Activated CD8-positive, alpha-beta T cell treated with anti-CD3 and anti-CD28 coated beads for 36 hours (primary cell): ENCODE measurements around the gene TNRC6C. TPM values are rescaled to one million over a fixed set of nuclear protein-coding genes. Genes with fewer than 3 reads are reported as not detected.

Source experiments
- ATAC-seq: fragments of 200-7000 bp; cut with Tn5 transposase; one replicate; pipeline ENCODE4 v1.10.0; 2021; ENCODE audit warnings: mild to moderate bottlenecking, moderate library complexity
- CTCF ChIA-PET: fragments of 350-600 bp; sonication (Branson Sonifier 250); formaldehyde crosslinking; loops from one replicate; lab custom pipeline; 2021; ENCODE audit warnings: antibody characterized with exemption; lab: Charles Lee
- POLR2A ChIA-PET: fragments of 350-600 bp; sonication (Branson Sonifier 250); formaldehyde crosslinking; loops from one replicate; lab custom pipeline; 2021; ENCODE audit warnings: antibody characterized with exemption; lab: Charles Lee
- DNase-seq: peaks from one replicate; pipeline ENCODE4 v3.0.0-alpha.2; 2020
- H3K27ac Mint-ChIP-seq: one replicate; pipeline ENCODE4 v1.8.0; 2021; ENCODE audit warnings: mild to moderate bottlenecking, mixed read lengths
- H3K27me3 Mint-ChIP-seq: one replicate; pipeline ENCODE4 v1.8.0; 2021; ENCODE audit warnings: mixed read lengths
- H3K36me3 Mint-ChIP-seq: one replicate; pipeline ENCODE4 v1.8.0; 2021; ENCODE audit warnings: low read depth, mixed read lengths
- H3K4me1 Mint-ChIP-seq: one replicate; pipeline ENCODE4 v1.8.0; 2021; ENCODE audit warnings: low read depth, mixed read lengths
- H3K4me3 Mint-ChIP-seq: one replicate; pipeline ENCODE4 v1.8.0; 2021; ENCODE audit warnings: mild to moderate bottlenecking, moderate library complexity, mixed read lengths
- H3K9me3 Mint-ChIP-seq: one replicate; pipeline ENCODE4 v1.8.0; 2021; ENCODE audit warnings: mixed read lengths
- CTCF ChIP-seq: fragments of 200-600 bp; IDR thresholded peaks from one replicate; pipeline ENCODE4 v1.8.0; 2022; ENCODE audit warnings: antibody characterized with exemption, mild to moderate bottlenecking
- intact Hi-C: fragments of 100-400 bp; cut with micrococcal nuclease; formaldehyde crosslinking; loops from one replicate; pipeline ENCODE4 v1.10.0; 2022
- total RNA-seq, 2 experiments: library from RNA; stranded (reverse); gene quantifications; one replicate each; pipeline ENCODE4 v1.2.3, GENCODE V29; 2021

The TNRC6C gene
- total RNA-seq, 2 experiments from 2014 or later: 26.4 to 26.6 TPM

GRCh38 chr17:78140169-78141051 lies 181.9 kb downstream of the TNRC6C start:
- no peak for TF ChIP-seq CTCF
- peaks cover 49% of the 10 kb centered on the region for H3K36me3 Mint-ChIP-seq
- intact Hi-C loops: loop anchor here (2.0 kb wide), 1 partner anchor 20 kb away; no protein-coding TSS in a partner anchor

GRCh38 chr17:78141437-78142118 lies 183.1 kb downstream of the TNRC6C start:
- Mint-ChIP-seq H3K4me1 (peaks cover 56% of the 10 kb centered on the region), H3K9me3 (no peaks in the 10 kb centered on the region), H3K36me3 (peaks cover 38% of the 10 kb centered on the region), H3K4me3 (no peak overlapping the region), H3K27ac (no peak overlapping the region), H3K27me3 (no peaks in the 10 kb centered on the region)
- ATAC-seq (no peak), DNase-seq (no peak)
- ChIA-PET CTCF (no interaction called here), POLR2A (interaction anchor here (0.6 to 19.2 kb wide), 11 partner anchors 11 to 41 kb away, joined by 3 to 335 read pairs (median 4); partner anchors contain the start of genes SYNGR2, TMC6 and TMC8)
- intact Hi-C loops: loop anchor here (2.0 kb wide), 1 partner anchor 21 kb away; no protein-coding TSS in a partner anchor
- no peak for TF ChIP-seq CTCF

More at GRCh38 chr17:78140169-78141051, 181.9 kb downstream of the TNRC6C start:
- H3K4me1 Mint-ChIP-seq: peaks cover 67% of the 10 kb centered on the region
- H3K9me3 Mint-ChIP-seq: no peaks in the 10 kb centered on the region
- ChIA-PET POLR2A (interaction anchor here (0.5 to 19.2 kb wide), 8 partner anchors 12 to 35 kb away, joined by 3 to 335 read pairs (median 4); partner anchors contain the start of genes TMC6 and TMC8), CTCF (interaction anchor here (0.6 to 2.0 kb wide), 5 partner anchors 12 to 55 kb away, joined by 3 to 11 read pairs (median 5); no protein-coding TSS in a partner anchor)
- no peaks in the 10 kb centered on the region for H3K27me3 Mint-ChIP-seq
- peak overlapping the region; percentile 28 for H3K4me3 Mint-ChIP-seq
- ATAC-seq (peak; percentile 91), DNase-seq (peak; percentile 100)
- peak overlapping the region; percentile 85 for H3K27ac Mint-ChIP-seq

- intact Hi-C loops: no loop called here
- TF ChIP-seq CTCF: no peak
- no peak for ATAC-seq
- Mint-ChIP-seq H3K27me3 (no peaks in the 10 kb centered on the region), H3K36me3 (peaks cover 31% of the 10 kb centered on the region), H3K4me3 (no peak overlapping the region), H3K27ac (no peak overlapping the region), H3K9me3 (no peaks in the 10 kb centered on the region), H3K4me1 (peaks cover 50% of the 10 kb centered on the region)
- CTCF ChIA-PET: interaction anchor here (3.3 kb wide), 1 partner anchor 34 kb away, joined by 10 read pairs; no protein-coding TSS in a partner anchor
- POLR2A ChIA-PET: interaction anchor here (0.6 to 19.2 kb wide), 10 partner anchors 10 to 41 kb away, joined by 3 to 335 read pairs (median 4); partner anchors contain the start of genes SYNGR2, TMC6 and TMC8
- peak; percentile 22 for DNase-seq
Measured at GRCh38 chr17:78142119-78142861, 183.8 kb downstream of the TNRC6C start.

GRCh38 chr17:78143214-78144146 lies 185.0 kb downstream of the TNRC6C start:
- no peaks in the 10 kb centered on the region for H3K27me3 Mint-ChIP-seq
- H3K4me1 Mint-ChIP-seq: peaks cover 47% of the 10 kb centered on the region
- no peak overlapping the region for H3K27ac Mint-ChIP-seq
- DNase-seq (peak; percentile 20), ATAC-seq (no peak)
- no peak for TF ChIP-seq CTCF
- H3K4me3 Mint-ChIP-seq: no peak overlapping the region
- ChIA-PET CTCF (interaction anchor here (3.3 kb wide), 1 partner anchor 33 kb away, joined by 10 read pairs; no protein-coding TSS in a partner anchor), POLR2A (interaction anchor here (0.8 to 19.2 kb wide), 6 partner anchors 9 to 33 kb away, joined by 3 to 335 read pairs (median 8); partner anchors contain the start of genes SYNGR2, TMC6 and TMC8)
- intact Hi-C loops: no loop called here
- no peaks in the 10 kb centered on the region for H3K9me3 Mint-ChIP-seq
- peaks cover 23% of the 10 kb centered on the region for H3K36me3 Mint-ChIP-seq
